H1 (cell line): ENCODE results near the gene IFNAR2. TPM values are rescaled to one million over a fixed set of nuclear protein-coding genes. Genes with fewer than 3 reads are reported as not detected.

Experiments
- CEBPB ChIP-seq: IDR thresholded peaks from 2 replicates; pipeline ENCODE4 v1.6.1; 2012; ENCODE audit warnings: low read depth, low read length
- RNF2 ChIP-seq: fragments of 200-900, 300-1000 bp; sonication (generic); IDR thresholded peaks from 2 replicates; pipeline ENCODE4 v1.7.1; 2016; ENCODE audit warnings: borderline replicate concordance, low read depth, mild to moderate bottlenecking, antibody characterized with exemption, low read length; ENCODE audit not compliant: poor library complexity, severe bottlenecking; ENCODE audit errors: missing control alignments
- SP2 ChIP-seq: IDR thresholded peaks from 2 replicates; pipeline ENCODE4 v1.6.1; 2012; ENCODE audit warnings: mild to moderate bottlenecking, low read length, inconsistent platforms
- polyA plus RNA-seq, 7 experiments: library from polyadenylated mRNA; depleted of rRNA in 3 of 7; stranded (reverse) in 5 of 7; unstranded in 2 of 7; fragments of >200 nt in 5 of 7; fragments of 200-250 nt in 2 of 7; gene quantifications; 1 replicate in 5 of 7; 2 replicates in 1 of 7; 4 replicates in 1 of 7; pipeline versions ENCODE4 v1.2.1 to v1.2.3, GENCODE V29; 2011 to 2013; ENCODE audit warnings: missing spikeins in 2 of 7, mixed read lengths in 2 of 7
- total RNA-seq: library from RNA; stranded (reverse); fragmentation: NEBNext Ultra II Directional; extraction: Animal tissue kit (Norgen Biotek cat#: 25700); gene quantifications from 2 replicates; pipeline ENCODE4 v1.2.1, GENCODE V29; 2021

The IFNAR2 gene
- total and polyA plus RNA-seq, 2 of the 8 experiments (the other 6 are each of a cell fraction or from before 2014, with no cell fraction given), result 12.2 to 16.1 TPM

- no peak for TF ChIP-seq RNF2
- TF ChIP-seq SP2, result no peak
- no peak for TF ChIP-seq CEBPB
These were observed 43.3 kb downstream of the IFNAR2 start (continued) for GRCh38 chr21:33273044-33273443.
